ENCODE measurements around the gene UXS1.

GRCh38 chr2:106115250-106115649 is 78.9 kb downstream of the UXS1 start:
- TF ChIP-seq EP300 (IDR thresholded peaks at IDR 0.05) (no peak), CTCF (IDR thresholded peaks at IDR 0.05) (no peak), POLR2A (IDR thresholded peaks at IDR 0.05; ENCODE audit: low read depth) (no peak)
